A172 (cell line): ENCODE results near the gene CYP2S1. TPM values are rescaled to one million over a fixed set of nuclear protein-coding genes. Genes with fewer than 3 reads are reported as not detected.

Experiments used
- DNase-seq: peaks from one replicate; pipeline ENCODE4 v3.0.0-alpha.2; 2015; ENCODE audit warnings: low spot score
- total RNA-seq: library from RNA; depleted of rRNA; stranded (reverse); fragments of >200 nt; shearing (Covaris generic); gene quantifications from 2 replicates; pipeline ENCODE4 v1.2.3, GENCODE V29; 2014

The CYP2S1 gene
- total RNA-seq, 1 experiment from 2014 or later, result 9.2 TPM

GRCh38 chr19:41226053-41226873, 33.2 kb downstream of the CYP2S1 start:
- no peak for DNase-seq

GRCh38 chr19:41226874-41227390, 33.9 kb downstream of the CYP2S1 start:
- DNase-seq, result no peak

- DNase-seq, result no peak
Observed at GRCh38 chr19:41228486-41228885, 35.5 kb downstream of the CYP2S1 start.

GRCh38 chr19:41229338-41229737, 36.3 kb downstream of the CYP2S1 start:
- peak; percentile 68 for DNase-seq

GRCh38 chr19:41230067-41230857, 37.2 kb downstream of the CYP2S1 start:
- DNase-seq, result no peak

GRCh38 chr19:41232686-41233085, 39.7 kb downstream of the CYP2S1 start:
- no peak for DNase-seq

GRCh38 chr19:41233748-41234240, 40.8 kb downstream of the CYP2S1 start:
- DNase-seq, result no peak

- no peak for DNase-seq
Observed at GRCh38 chr19:41234512-41235168, 41.6 kb downstream of the CYP2S1 start.

GRCh38 chr19:41235480-41235879, 42.5 kb downstream of the CYP2S1 start:
- DNase-seq, result no peak

GRCh38 chr19:41238244-41238643, 45.2 kb downstream of the CYP2S1 start:
- DNase-seq, result no peak

GRCh38 chr19:41239363-41239762, 46.3 kb downstream of the CYP2S1 start:
- DNase-seq, result no peak

GRCh38 chr19:41239961-41240574, 47.0 kb downstream of the CYP2S1 start:
- DNase-seq, result no peak

- DNase-seq, result no peak
Observed at GRCh38 chr19:41241859-41242258, 48.8 kb downstream of the CYP2S1 start.

GRCh38 chr19:41244117-41244516, 51.1 kb downstream of the CYP2S1 start:
- no peak for DNase-seq

- no peak for DNase-seq
Observed at GRCh38 chr19:41245843-41246242, 52.8 kb downstream of the CYP2S1 start.

GRCh38 chr19:41248895-41249294, 55.9 kb downstream of the CYP2S1 start:
- DNase-seq, result no peak

- no peak for DNase-seq
Observed at GRCh38 chr19:41249707-41250423, 56.8 kb downstream of the CYP2S1 start.

- no peak for DNase-seq
Observed at GRCh38 chr19:41253660-41254059, 60.6 kb downstream of the CYP2S1 start.

GRCh38 chr19:41255171-41255570, 62.2 kb downstream of the CYP2S1 start:
- no peak for DNase-seq
